C4-2B (cell line): ENCODE data around the gene DUSP7.

Source experiments
- CTCF ChIP-seq: fragments of 450-650 bp; conservative IDR thresholded peaks from 2 replicates; pipeline ENCODE4 v1.5.1; 2017; ENCODE audit warnings: mild to moderate bottlenecking
- ZFX ChIP-seq: fragments of 450-650 bp; IDR thresholded peaks from 2 replicates; pipeline ENCODE4 v1.6.1; 2017

- no peak for TF ChIP-seq CTCF
- no peak for TF ChIP-seq ZFX
Measured at GRCh38 chr3:52102934-52103333, 46.6 kb upstream of the DUSP7 start.
